ENCODE results near the gene GALNT7. TPM values are rescaled to one million over a fixed set of nuclear protein-coding genes. Genes with fewer than 3 reads are reported as not detected.

The GALNT7 gene
- polyA plus RNA-seq, 3 donors, result 12.3 to 29.0 (median 19.7) TPM

GRCh38 chr4:173211838-173212237 is 43.2 kb downstream of the GALNT7 start:
- no peaks in the 10 kb centered on the region for H3K27me3 Mint-ChIP-seq (ENCODE audit: low read depth in 3 of 3)
- no peak overlapping the region for H3K9ac ChIP-seq (ENCODE audit: insufficient read depth, low read length, poor library complexity, severe bottlenecking)
- H3K27me3 ChIP-seq (ENCODE audit: control insufficient read depth in 2 of 2, insufficient read depth in 2 of 2, low read length in 2 of 2), result no peaks in the 10 kb centered on the region
- H3K4me1 Mint-ChIP-seq, result peaks cover 2% of the 10 kb centered on the region
- H3K4me2 ChIP-seq (replicated peaks; ENCODE audit: extremely low read depth, low read length, poor library complexity, severe bottlenecking), result no peak overlapping the region
- H3K9me3 Mint-ChIP-seq, result no peaks in the 10 kb centered on the region
- no peak overlapping the region for H3K27ac Mint-ChIP-seq
- TF ChIP-seq CTCF (IDR thresholded peaks at IDR 0.05), result no peak
- WGBS (ENCODE audit: insufficient coverage), result no CpG with 5 or more reads among the region's 1 CpG
- no peak overlapping the region for H3K4me3 Mint-ChIP-seq
- no peaks in the 10 kb centered on the region for H3K9me3 ChIP-seq (replicated peaks in 1 of 2; ENCODE audit: control insufficient read depth in 1 of 2, insufficient read depth in 1 of 2, low read length in 2 of 2)
- no peak overlapping the region for H2AFZ ChIP-seq (ENCODE audit: insufficient read depth, low read depth, low read length, poor library complexity, severe bottlenecking)
- peaks cover 17 to 21% of the 10 kb centered on the region in 2 donors for H3K36me3 Mint-ChIP-seq
- intact Hi-C loops (cut with micrococcal nuclease), result no loop called here
- H3K79me2 ChIP-seq (ENCODE audit: insufficient read depth, low read length), result peaks cover 80% of the 10 kb centered on the region
- DNase-seq, result no peak
- peaks cover 42% of the 10 kb centered on the region for H4K20me1 ChIP-seq (ENCODE audit: insufficient read depth, low read length)
- H3K4me3 ChIP-seq (replicated peaks in 1 of 3; ENCODE audit: low read depth in 2 of 3, low read length in 3 of 3), result no peak overlapping the region
- peaks cover 2 to 8% of the 10 kb centered on the region in 2 donors for H3K36me3 ChIP-seq (replicated peaks in 1 of 2; ENCODE audit: control insufficient read depth in 1 of 2, insufficient read depth in 2 of 2, low read length in 2 of 2)
- H3K4me1 ChIP-seq (ENCODE audit: control insufficient read depth in 1 of 2, insufficient read depth in 2 of 2, low read length in 2 of 2), result no peaks in the 10 kb centered on the region
- H3K27ac ChIP-seq (ENCODE audit: low read depth in 1 of 2, low read length in 2 of 2), result no peak overlapping the region

- Histone ChIP-seq H3K36me3 (replicated peaks in 1 of 2; ENCODE audit: control insufficient read depth in 1 of 2, insufficient read depth in 2 of 2, low read length in 2 of 2) (peaks cover 2 to 8% of the 10 kb centered on the region in 2 donors), H3K9me3 (replicated peaks in 1 of 2; ENCODE audit: control insufficient read depth in 1 of 2, insufficient read depth in 1 of 2, low read length in 2 of 2) (no peaks in the 10 kb centered on the region), H3K27me3 (ENCODE audit: control insufficient read depth in 2 of 2, insufficient read depth in 2 of 2, low read length in 2 of 2) (no peaks in the 10 kb centered on the region), H4K20me1 (ENCODE audit: insufficient read depth, low read length) (peaks cover 44% of the 10 kb centered on the region), H3K4me2 (replicated peaks; ENCODE audit: extremely low read depth, low read length, poor library complexity, severe bottlenecking) (no peak overlapping the region), H3K4me3 (replicated peaks in 1 of 3; ENCODE audit: low read depth in 2 of 3, low read length in 3 of 3) (no peak overlapping the region), H3K4me1 (ENCODE audit: control insufficient read depth in 1 of 2, insufficient read depth in 2 of 2, low read length in 2 of 2) (no peaks in the 10 kb centered on the region), H2AFZ (ENCODE audit: insufficient read depth, low read depth, low read length, poor library complexity, severe bottlenecking) (no peak overlapping the region), H3K9ac (ENCODE audit: insufficient read depth, low read length, poor library complexity, severe bottlenecking) (no peak overlapping the region), H3K27ac (ENCODE audit: low read depth in 1 of 2, low read length in 2 of 2) (no peak overlapping the region), H3K79me2 (ENCODE audit: insufficient read depth, low read length) (peaks cover 82% of the 10 kb centered on the region)
- intact Hi-C loops (cut with micrococcal nuclease), result no loop called here
- WGBS (ENCODE audit: insufficient coverage), result no CpG with 5 or more reads among the region's 1 CpG
- no peak overlapping the region for H3K4me3 Mint-ChIP-seq
- H3K4me1 Mint-ChIP-seq, result peaks cover 2% of the 10 kb centered on the region
- H3K27me3 Mint-ChIP-seq (ENCODE audit: low read depth in 3 of 3), result no peaks in the 10 kb centered on the region
- no peaks in the 10 kb centered on the region for H3K9me3 Mint-ChIP-seq
- H3K36me3 Mint-ChIP-seq, result peaks cover 17 to 21% of the 10 kb centered on the region in 2 donors
- no peak for TF ChIP-seq CTCF (IDR thresholded peaks at IDR 0.05)
- DNase-seq, result no peak
- H3K27ac Mint-ChIP-seq, result no peak overlapping the region
These were observed 43.8 kb downstream of the GALNT7 start for GRCh38 chr4:173212379-173212778.
